K562 (cell line): ENCODE results near the gene TMEM203. TPM values are rescaled to one million over a fixed set of nuclear protein-coding genes. Genes with fewer than 3 reads are reported as not detected.

ENCODE experiments used
- BCLAF1 ChIP-seq, 2 experiments: fragments of 450-650 bp in 1 of 2; IDR thresholded peaks; 2 replicates each; pipeline ENCODE4 v1.6.1; 2011 to 2017; ENCODE audit warnings: low read depth in 2 of 2, antibody characterized with exemption in 1 of 2, borderline replicate concordance in 1 of 2, low read length in 1 of 2, mild to moderate bottlenecking in 1 of 2, mixed read lengths in 1 of 2; ENCODE audit not compliant: control insufficient read depth in 1 of 2
- BRD9 ChIP-seq: fragments of 450-650 bp; IDR thresholded peaks from 2 replicates; pipeline ENCODE4 v1.6.1; 2018; ENCODE audit warnings: low read depth; ENCODE audit not compliant: partially characterized antibody
- CHD1 ChIP-seq: fragments of 200-600 bp; sonication (generic); IDR thresholded peaks from one replicate; pipeline ENCODE4 v1.6.1; 2012; ENCODE audit warnings: mild to moderate bottlenecking, moderate library complexity, low read length, inconsistent platforms
- CXXC5 ChIP-seq: fragments of 250-450 bp; sonication (Bioruptor Pico); IDR thresholded peaks from 2 replicates; pipeline ENCODE4 v1.8.0; 2022; ENCODE audit warnings: inconsistent platforms, mild to moderate bottlenecking, moderate library complexity
- FOXA3 ChIP-seq, 2 experiments: fragments of 450-650 bp in 1 of 2; sonication (generic) in 1 of 2; formaldehyde crosslinking; IDR thresholded peaks in 1 of 2; conservative IDR thresholded peaks in 1 of 2; 2 replicates each; pipeline versions ENCODE4 v1.4.0 to v1.8.0; 2020 to 2022; ENCODE audit warnings: mild to moderate bottlenecking in 2 of 2, missing genetic modification reagents in 1 of 2
- ILF3 ChIP-seq: fragments of 450-650 bp; IDR thresholded peaks from 2 replicates; pipeline ENCODE4 v1.6.1; 2018; ENCODE audit warnings: antibody characterized with exemption, mild to moderate bottlenecking, moderate library complexity, borderline replicate concordance
- KAT7 ChIP-seq: sonication (generic); formaldehyde crosslinking; IDR thresholded peaks from 2 replicates; pipeline ENCODE4 v1.8.0; 2022; ENCODE audit warnings: missing genetic modification reagents, mild to moderate bottlenecking, borderline replicate concordance
- MEF2A ChIP-seq: IDR thresholded peaks from 2 replicates; pipeline ENCODE4 v1.6.1; 2011; ENCODE audit warnings: low read depth, mild to moderate bottlenecking, low read length, moderate library complexity; ENCODE audit not compliant: control insufficient read depth
- MIER1 ChIP-seq: fragments of 450-650 bp; IDR thresholded peaks from 2 replicates; pipeline ENCODE4 v1.6.1; 2016; ENCODE audit warnings: antibody characterized with exemption, mild to moderate bottlenecking, low read depth
- MXD1 ChIP-seq: fragments of 250-450 bp; sonication (Bioruptor Pico); IDR thresholded peaks from 2 replicates; pipeline ENCODE4 v1.8.0; 2021; ENCODE audit warnings: borderline replicate concordance, mild to moderate bottlenecking, moderate library complexity; ENCODE audit not compliant: poor library complexity, severe bottlenecking
- PRMT5 ChIP-seq: sonication (generic); formaldehyde crosslinking; IDR thresholded peaks from 2 replicates; pipeline ENCODE4 v1.5.0; 2020; ENCODE audit warnings: missing genetic modification reagents
- SMARCB1 ChIP-seq: IDR thresholded peaks from 2 replicates; pipeline ENCODE4 v1.6.1; 2011; ENCODE audit warnings: improper control_type of control experiment, low read depth; ENCODE audit not compliant: insufficient read length
- SMARCE1 ChIP-seq: fragments of 450-650 bp; IDR thresholded peaks from 2 replicates; pipeline ENCODE4 v1.7.1; 2016; ENCODE audit warnings: mild to moderate bottlenecking
- TRIM24 ChIP-seq, 2 experiments: fragments of 450-650 bp; IDR thresholded peaks; 2 replicates each; pipeline ENCODE4 v1.6.1; 2016
- ZNF644 ChIP-seq: fragments of 200-800 bp; sonication (Bioruptor generic); IDR thresholded peaks from 2 replicates; pipeline ENCODE4 v1.6.1; 2016; ENCODE audit warnings: low read depth, missing genetic modification characterization, missing compliant biosample characterization
- ZNF696 ChIP-seq: fragments of 250-450 bp; sonication (Bioruptor Pico); conservative IDR thresholded peaks from 2 replicates; pipeline ENCODE4 v1.4.0; 2020; ENCODE audit warnings: mild to moderate bottlenecking, moderate library complexity
- ZNF764 ChIP-seq: fragments of 250-450 bp; sonication (Bioruptor Pico); IDR thresholded peaks from 2 replicates; pipeline ENCODE4 v1.4.0; 2020; ENCODE audit warnings: low read depth, mild to moderate bottlenecking, moderate library complexity
- polyA plus RNA-seq, 8 experiments: library from polyadenylated mRNA; depleted of rRNA in 4 of 8; stranded (reverse) in 5 of 8; unstranded in 3 of 8; fragments of >200 nt; fragmentation: Nextera tagmentation in 2 of 8; fragmentation: Illumina TruSeq in 1 of 8; extraction: Ambion mirVana in 2 of 8; extraction: Trizol in 1 of 8; gene quantifications; 2 replicates each; pipeline versions ENCODE4 v1.2.1 to v1.2.3, GENCODE V29; 2011 to 2014; ENCODE audit warnings: inconsistent platforms in 1 of 8, missing spikeins in 1 of 8
- total RNA-seq, 7 experiments: library from RNA; depleted of rRNA in 6 of 7; stranded (reverse); fragments of >200 nt in 6 of 7; fragmentation: Illumina TruSeq in 2 of 7; extraction: Trizol in 2 of 7; gene quantifications; 2 replicates each; pipeline versions ENCODE4 v1.2.1 to v1.2.3, GENCODE V29; 2011 to 2021; ENCODE audit warnings: low replicate concordance in 1 of 7
- TF ChIP-seq, protein P1 (sequence below): fragments of 450-650 bp; formaldehyde crosslinking; IDR thresholded peaks from 2 replicates; pipeline ENCODE4 v1.4.0; 2022; ENCODE audit warnings: mild to moderate bottlenecking, moderate library complexity
- TF ChIP-seq, protein P2 (sequence below): sonication (generic); formaldehyde crosslinking; IDR thresholded peaks from 2 replicates; pipeline ENCODE4 v1.8.1; 2022; ENCODE audit warnings: missing genetic modification reagents

The TMEM203 gene
- total and polyA plus RNA-seq, 9 of the 15 experiments (the other 6 are each of a cell fraction or from before 2014, with no cell fraction given), result 8.8 to 59.5 (median 37.6) TPM

GRCh38 chr9:137217276-137218211 lies 12.1 kb upstream of the TMEM203 start (continued):
- TF ChIP-seq ZNF696 (CRISPR knock-in tag), result no peak
- no peak for TF ChIP-seq FOXA3 (CRISPR knock-in tag; conservative IDR thresholded peaks at IDR 0.05 in 1 of 2, IDR thresholded peaks at IDR 0.05 in 1 of 2)
- TF ChIP-seq CXXC5 (CRISPR knock-in tag), result peak; percentile 70
- TF ChIP-seq, protein P1, sequence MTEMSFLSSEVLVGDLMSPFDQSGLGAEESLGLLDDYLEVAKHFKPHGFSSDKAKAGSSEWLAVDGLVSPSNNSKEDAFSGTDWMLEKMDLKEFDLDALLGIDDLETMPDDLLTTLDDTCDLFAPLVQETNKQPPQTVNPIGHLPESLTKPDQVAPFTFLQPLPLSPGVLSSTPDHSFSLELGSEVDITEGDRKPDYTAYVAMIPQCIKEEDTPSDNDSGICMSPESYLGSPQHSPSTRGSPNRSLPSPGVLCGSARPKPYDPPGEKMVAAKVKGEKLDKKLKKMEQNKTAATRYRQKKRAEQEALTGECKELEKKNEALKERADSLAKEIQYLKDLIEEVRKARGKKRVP (CRISPR knock-in tag), result no peak
- no peak for TF ChIP-seq MXD1 (CRISPR knock-in tag)
- no peak for TF ChIP-seq KAT7 (CRISPR knock-in tag)
- TF ChIP-seq ZNF764, result no peak
- no peak for TF ChIP-seq ILF3
- TF ChIP-seq PRMT5, result no peak
- TF ChIP-seq BRD9, result no peak
- TF ChIP-seq TRIM24 (IDR thresholded peaks at IDR 0.05), result peak in 1 of 2 experiments; percentile 46; a peak in 2 of 4 replicates
- TF ChIP-seq MEF2A, result no peak
- TF ChIP-seq SMARCB1, result no peak
- TF ChIP-seq ZNF644, result no peak
- no peak for TF ChIP-seq MIER1
- no peak for TF ChIP-seq CHD1
- TF ChIP-seq BCLAF1 (IDR thresholded peaks at IDR 0.05; ENCODE audit: borderline replicate concordance in 1 of 2, control insufficient read depth in 1 of 2, low read depth in 2 of 2, low read length in 1 of 2), result no peak
- no peak for TF ChIP-seq SMARCE1
- TF ChIP-seq, protein P2, sequence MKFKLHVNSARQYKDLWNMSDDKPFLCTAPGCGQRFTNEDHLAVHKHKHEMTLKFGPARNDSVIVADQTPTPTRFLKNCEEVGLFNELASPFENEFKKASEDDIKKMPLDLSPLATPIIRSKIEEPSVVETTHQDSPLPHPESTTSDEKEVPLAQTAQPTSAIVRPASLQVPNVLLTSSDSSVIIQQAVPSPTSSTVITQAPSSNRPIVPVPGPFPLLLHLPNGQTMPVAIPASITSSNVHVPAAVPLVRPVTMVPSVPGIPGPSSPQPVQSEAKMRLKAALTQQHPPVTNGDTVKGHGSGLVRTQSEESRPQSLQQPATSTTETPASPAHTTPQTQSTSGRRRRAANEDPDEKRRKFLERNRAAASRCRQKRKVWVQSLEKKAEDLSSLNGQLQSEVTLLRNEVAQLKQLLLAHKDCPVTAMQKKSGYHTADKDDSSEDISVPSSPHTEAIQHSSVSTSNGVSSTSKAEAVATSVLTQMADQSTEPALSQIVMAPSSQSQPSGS (CRISPR knock-in tag), result no peak
